GM12873 (cell line): ENCODE measurements around the gene MTHFSD.
A peak's percentile ranks its signal among the peaks of the same experiment; 100 is the strongest.

ENCODE experiments used
- TF ChIP-seq, protein P1 (sequence below): IDR thresholded peaks from 2 replicates; pipeline ENCODE4 v1.5.1; 2012; ENCODE audit warnings: low read depth, mild to moderate bottlenecking, moderate library complexity, low read length, control low read depth; ENCODE audit not compliant: insufficient read depth; ENCODE audit errors: missing control alignments

Gene MTHFSD

DNA sequence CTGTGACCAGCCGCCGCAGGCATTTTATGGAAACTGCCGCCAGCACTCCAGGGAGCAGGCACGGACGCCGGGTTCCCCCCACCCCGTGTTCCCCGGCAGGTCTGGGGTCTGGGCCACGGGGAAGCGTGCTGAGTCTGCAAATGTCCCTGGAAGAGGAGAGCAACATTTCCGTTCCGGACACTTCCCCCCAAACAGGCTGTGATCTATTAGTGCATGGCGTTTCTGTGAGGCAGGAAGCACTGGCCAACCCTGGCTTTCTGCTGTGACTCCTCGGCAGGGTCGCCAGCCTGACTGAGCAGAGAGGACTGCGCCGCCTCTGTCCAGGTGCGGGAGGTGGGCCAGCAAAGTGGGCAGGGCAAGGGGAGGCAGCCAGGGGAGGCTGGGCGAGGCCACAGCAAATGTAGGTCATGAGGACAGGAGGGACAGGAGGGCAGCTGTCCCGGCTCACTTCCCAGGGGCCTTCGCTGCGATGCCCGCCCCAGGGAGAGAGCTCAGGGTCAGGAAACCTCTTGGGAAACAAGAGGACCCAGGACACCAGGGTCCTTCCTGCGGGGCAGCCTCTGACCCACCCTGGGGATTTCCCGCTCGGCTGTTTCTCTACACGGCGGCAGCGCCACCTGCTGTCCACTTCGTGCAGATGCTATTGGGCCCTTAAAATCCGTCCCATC is 35.3 kb downstream of the MTHFSD start:
- TF ChIP-seq, protein P1, sequence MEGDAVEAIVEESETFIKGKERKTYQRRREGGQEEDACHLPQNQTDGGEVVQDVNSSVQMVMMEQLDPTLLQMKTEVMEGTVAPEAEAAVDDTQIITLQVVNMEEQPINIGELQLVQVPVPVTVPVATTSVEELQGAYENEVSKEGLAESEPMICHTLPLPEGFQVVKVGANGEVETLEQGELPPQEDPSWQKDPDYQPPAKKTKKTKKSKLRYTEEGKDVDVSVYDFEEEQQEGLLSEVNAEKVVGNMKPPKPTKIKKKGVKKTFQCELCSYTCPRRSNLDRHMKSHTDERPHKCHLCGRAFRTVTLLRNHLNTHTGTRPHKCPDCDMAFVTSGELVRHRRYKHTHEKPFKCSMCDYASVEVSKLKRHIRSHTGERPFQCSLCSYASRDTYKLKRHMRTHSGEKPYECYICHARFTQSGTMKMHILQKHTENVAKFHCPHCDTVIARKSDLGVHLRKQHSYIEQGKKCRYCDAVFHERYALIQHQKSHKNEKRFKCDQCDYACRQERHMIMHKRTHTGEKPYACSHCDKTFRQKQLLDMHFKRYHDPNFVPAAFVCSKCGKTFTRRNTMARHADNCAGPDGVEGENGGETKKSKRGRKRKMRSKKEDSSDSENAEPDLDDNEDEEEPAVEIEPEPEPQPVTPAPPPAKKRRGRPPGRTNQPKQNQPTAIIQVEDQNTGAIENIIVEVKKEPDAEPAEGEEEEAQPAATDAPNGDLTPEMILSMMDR = peak; percentile 89

DNA sequence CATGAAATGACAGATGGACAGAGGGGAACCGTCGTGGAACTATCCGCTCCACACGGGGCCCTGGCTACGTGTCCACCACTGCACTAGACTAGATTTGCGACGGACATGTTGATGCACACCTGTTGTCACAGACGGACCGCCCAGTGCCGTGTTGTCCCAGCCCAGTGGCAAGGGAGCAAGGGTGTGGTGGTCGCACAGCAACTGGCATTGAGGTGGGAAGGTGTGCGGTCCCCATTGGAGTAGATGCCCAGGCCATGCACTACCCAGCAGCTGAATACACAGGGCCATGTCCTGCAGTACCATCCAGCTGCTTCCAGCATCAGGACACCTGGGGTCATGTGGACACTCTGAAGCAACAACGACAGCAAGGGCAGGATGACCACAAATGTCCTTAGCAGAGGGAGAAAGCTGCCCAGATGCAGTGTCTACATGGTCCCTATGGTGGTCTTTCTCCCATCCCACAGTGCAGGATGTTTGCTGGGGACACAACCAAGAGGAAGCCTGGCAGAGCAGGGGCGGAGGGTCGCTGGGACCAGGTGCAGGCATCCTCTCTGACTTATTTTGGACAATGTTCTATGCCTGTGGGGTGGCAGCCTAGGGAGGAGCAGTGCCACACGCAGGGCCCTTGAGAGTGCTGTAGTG is 35.9 kb downstream of the MTHFSD start:
- TF ChIP-seq, protein P1 = no peak

DNA sequence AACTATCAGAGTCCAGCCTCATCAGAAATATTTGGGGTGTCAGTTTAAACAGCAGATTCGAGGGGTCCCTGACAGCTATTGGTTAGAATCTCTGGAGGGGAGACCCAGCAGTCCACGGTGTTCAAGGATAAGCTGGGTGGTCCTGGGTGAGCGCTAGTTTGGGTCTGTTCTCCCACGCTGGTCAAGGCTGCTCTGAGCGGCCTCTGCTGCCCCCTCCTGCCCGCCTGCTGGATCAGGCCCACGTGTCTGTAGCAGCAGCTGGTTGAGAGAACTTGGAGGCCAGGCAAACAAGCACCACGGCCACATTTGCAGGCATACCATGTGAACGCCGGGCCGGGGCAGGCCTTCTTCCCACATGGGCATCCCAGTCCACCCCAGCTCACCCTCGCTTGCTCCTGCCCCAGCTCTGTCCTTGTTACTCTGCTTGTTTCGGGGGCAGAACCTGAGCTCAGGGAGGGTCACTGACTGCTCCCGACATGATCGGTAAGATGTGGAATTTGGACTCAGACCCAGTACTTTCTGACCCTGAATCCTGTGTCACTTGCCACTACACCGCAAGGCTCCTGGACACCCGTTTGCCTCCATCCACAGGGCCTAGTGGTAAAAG is 37.3 kb downstream of the MTHFSD start:
- TF ChIP-seq, protein P1 = peak; percentile 64

DNA sequence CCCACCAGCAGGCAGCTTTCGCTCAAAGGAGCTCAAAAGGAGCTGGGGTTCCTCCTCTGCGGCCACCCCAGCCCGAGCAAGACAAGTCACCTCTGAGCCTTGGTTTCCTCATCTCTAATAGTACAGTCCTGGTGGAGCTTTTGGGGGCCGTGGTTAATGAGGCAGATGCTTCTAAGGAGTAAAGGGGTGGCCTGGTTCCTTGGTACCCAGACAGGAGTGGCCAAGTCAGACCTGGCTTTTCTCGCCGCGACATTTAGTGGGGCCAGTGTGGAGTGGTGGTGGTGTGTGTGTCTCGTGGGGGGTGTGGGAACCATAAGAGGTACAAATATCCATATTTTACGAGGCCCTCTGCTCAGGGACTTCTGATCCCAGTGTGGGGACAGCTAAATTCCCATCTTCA is 38.0 kb downstream of the MTHFSD start:
- TF ChIP-seq, protein P1 = no peak

DNA sequence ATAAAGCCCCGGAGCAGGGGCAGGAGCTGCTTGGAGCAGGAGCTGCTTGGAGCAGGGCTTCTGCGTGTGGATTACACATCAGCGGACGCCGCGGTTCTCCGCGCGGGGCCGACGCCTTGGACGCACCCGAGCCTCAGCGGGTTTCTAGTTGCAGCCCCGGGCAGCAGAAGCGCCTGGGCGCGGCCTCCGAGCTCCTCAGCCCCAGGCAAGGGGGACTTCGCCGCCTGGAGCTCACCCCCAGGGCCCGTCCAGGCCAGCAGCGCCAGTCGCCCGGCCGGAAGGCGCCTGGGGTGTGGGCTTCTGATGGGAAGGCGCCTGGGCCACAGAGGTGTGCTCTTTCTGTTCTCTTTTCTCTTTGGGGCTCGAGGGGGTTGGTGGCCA is 38.4 kb downstream of the MTHFSD start:
- TF ChIP-seq, protein P1 = no peak

DNA sequence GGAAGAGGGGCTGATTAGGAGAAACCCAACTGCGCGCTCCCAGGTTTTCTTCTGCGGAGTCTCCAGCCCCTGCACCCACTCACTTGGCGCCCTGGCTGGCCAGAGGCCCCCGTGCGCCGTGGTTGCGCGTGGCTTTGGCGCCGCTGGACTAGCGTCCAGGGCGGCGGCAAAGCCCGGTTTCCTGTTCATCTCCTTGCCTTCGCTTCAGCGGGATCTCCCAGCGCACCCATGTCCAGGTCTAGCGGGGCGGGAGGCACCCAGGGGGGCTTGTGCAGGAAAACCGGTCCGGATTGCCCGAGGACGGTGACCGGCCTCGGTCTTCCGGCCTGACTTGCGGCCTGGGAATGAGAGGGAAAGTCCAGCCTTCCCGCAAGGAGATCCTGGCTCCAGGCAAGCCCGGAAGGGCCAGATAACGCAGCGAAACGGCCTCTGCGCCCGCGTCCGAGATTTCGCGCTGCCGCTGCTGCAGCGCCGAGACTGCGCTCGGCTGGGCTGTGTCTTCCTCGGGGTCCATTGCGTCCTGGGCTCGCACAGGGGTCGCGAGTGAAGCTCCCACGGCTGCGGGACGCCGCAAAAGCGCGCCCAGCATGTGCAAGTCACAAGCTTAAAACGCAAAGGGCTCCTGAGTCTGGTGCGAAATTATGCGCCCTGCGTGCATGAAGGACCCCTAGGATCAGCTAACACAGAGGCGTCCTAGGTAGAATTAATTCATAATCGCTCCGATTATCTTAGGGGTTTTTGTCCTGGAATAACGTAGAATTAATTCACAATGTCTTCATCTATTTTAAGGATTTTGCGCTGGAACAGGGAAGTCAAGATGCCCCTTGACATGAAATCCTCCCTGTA is 39.0 kb downstream of the MTHFSD start:
- TF ChIP-seq, protein P1 = no peak

DNA sequence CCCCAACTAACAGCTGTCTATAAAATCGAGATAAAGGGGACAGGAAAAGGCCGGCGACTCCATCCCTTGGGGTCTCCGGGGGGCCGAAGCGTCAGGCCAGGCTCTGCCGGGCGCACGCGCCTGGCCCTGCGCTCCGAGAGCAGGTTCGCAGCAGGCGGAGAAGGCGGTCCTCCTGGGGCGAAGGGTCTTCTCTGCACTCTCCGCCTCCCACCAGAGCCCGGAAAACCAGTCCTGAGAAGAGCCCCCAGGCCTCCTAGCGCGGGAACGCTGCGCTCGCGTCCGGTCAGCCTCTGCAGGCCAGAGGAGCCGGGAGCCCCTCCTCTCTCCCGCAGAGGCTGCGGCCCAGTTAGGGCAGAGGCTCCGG is 39.6 kb downstream of the MTHFSD start:
- TF ChIP-seq, protein P1 = no peak
